HepG2 (cell line): ENCODE results near the gene BIRC6. TPM values are rescaled to one million over a fixed set of nuclear protein-coding genes. Genes with fewer than 3 reads are reported as not detected.

Experiments
- DPF2 ChIP-seq: sonication (generic); formaldehyde crosslinking; IDR thresholded peaks from 2 replicates; pipeline ENCODE4 v1.4.0; 2020; ENCODE audit warnings: mild to moderate bottlenecking, low read depth, missing genetic modification reagents, borderline replicate concordance
- LRRFIP1 ChIP-seq: sonication (generic); formaldehyde crosslinking; conservative IDR thresholded peaks from 2 replicates; pipeline ENCODE4 v1.4.0; 2020; ENCODE audit warnings: missing genetic modification reagents
- MAX ChIP-seq: IDR thresholded peaks from 2 replicates; pipeline ENCODE4 v1.6.1; 2012; ENCODE audit warnings: inconsistent platforms
- POGK ChIP-seq: sonication (generic); formaldehyde crosslinking; conservative IDR thresholded peaks from 2 replicates; pipeline ENCODE4 v1.8.0; 2022; ENCODE audit warnings: mild to moderate bottlenecking, moderate library complexity, missing genetic modification reagents
- PTBP1 ChIP-seq: fragments of 200-400 bp; formaldehyde crosslinking; IDR thresholded peaks from 2 replicates; pipeline ENCODE4 v1.6.1; 2018; ENCODE audit warnings: low read length, low read depth; ENCODE audit not compliant: poor library complexity, severe bottlenecking
- REST ChIP-seq, 2 experiments: IDR thresholded peaks; 2 replicates each; pipeline ENCODE4 v1.6.1; 2011 to 2012; ENCODE audit warnings: low read length in 2 of 2, borderline replicate concordance in 1 of 2, low read depth in 1 of 2, mild to moderate bottlenecking in 1 of 2, moderate library complexity in 1 of 2
- ZBTB26 ChIP-seq: IDR thresholded peaks from 2 replicates; pipeline ENCODE4 v1.6.1; 2016; ENCODE audit warnings: missing compliant biosample characterization, missing genetic modification reagents, borderline replicate concordance
- ZBTB34 ChIP-seq: sonication (generic); formaldehyde crosslinking; IDR thresholded peaks from 2 replicates; pipeline ENCODE4 v1.8.0; 2022; ENCODE audit warnings: mild to moderate bottlenecking, missing genetic modification reagents
- ZNF138 ChIP-seq: sonication (generic); formaldehyde crosslinking; IDR thresholded peaks from 2 replicates; pipeline ENCODE4 v1.5.0; 2020; ENCODE audit warnings: mild to moderate bottlenecking, low read depth, missing genetic modification reagents
- ZNF496 ChIP-seq: sonication (generic); formaldehyde crosslinking; IDR thresholded peaks from 2 replicates; pipeline ENCODE4 v1.8.1; 2023; ENCODE audit warnings: mild to moderate bottlenecking, moderate library complexity, missing genetic modification reagents; ENCODE audit not compliant: insufficient replicate concordance
- ZNF564 ChIP-seq: sonication (generic); formaldehyde crosslinking; IDR thresholded peaks from 2 replicates; pipeline ENCODE4 v1.8.1; 2023; ENCODE audit warnings: mild to moderate bottlenecking, missing genetic modification reagents
- polyA plus RNA-seq, 8 experiments: library from polyadenylated mRNA; depleted of rRNA in 3 of 8; stranded (reverse) in 7 of 8; unstranded in 1 of 8; fragments of >200 nt; fragmentation: Illumina TruSeq in 4 of 8; extraction: Trizol in 4 of 8; gene quantifications; 2 replicates each; pipeline versions ENCODE4 v1.2.1 to v1.2.3, GENCODE V29; 2011 to 2016; ENCODE audit warnings: low read depth in 4 of 8, missing spikeins in 1 of 8, mixed read lengths in 1 of 8; ENCODE audit not compliant: insufficient read depth in 1 of 8
- total RNA-seq, 5 experiments: library from RNA; depleted of rRNA; stranded (reverse); fragments of >200 nt; fragmentation: Illumina TruSeq; extraction: Trizol; gene quantifications; 2 replicates each; pipeline ENCODE4 v1.2.3, GENCODE V29; 2016; ENCODE audit warnings: low read depth in 1 of 5

Gene BIRC6
- total and polyA plus RNA-seq, 2 of the 13 experiments (the other 11 are each of a cell fraction or from before 2014, with no cell fraction given), result 65.6 to 120 TPM

GRCh38 chr2:32357318-32358110 lies 691 bp downstream of the BIRC6 start (continued):
- no peak for TF ChIP-seq MAX
- no peak; the same call in 1 of the 2 replicates for TF ChIP-seq ZNF138 (CRISPR knock-in tag)
- no peak for TF ChIP-seq POGK (CRISPR knock-in tag)
- no peak for TF ChIP-seq PTBP1
- TF ChIP-seq ZNF564 (CRISPR knock-in tag), result no peak
- no peak for TF ChIP-seq DPF2 (CRISPR knock-in tag)
- no peak for TF ChIP-seq REST (IDR thresholded peaks at IDR 0.05; ENCODE audit: borderline replicate concordance in 1 of 2, low read depth in 1 of 2, low read length in 2 of 2)
- TF ChIP-seq ZNF496, result no peak
- TF ChIP-seq ZBTB26 (CRISPR knock-in tag), result peak; percentile 75; the same call in 1 of the 2 replicates
- TF ChIP-seq ZBTB34, result peak; percentile 2; the same call in 1 of the 2 replicates
- no peak for TF ChIP-seq LRRFIP1 (CRISPR knock-in tag)
